CD4-positive, alpha-beta T cell treated with Interferon alpha-2 for 1 hour (primary cell): ENCODE results near the gene HSD17B2.
"Not testable (repeated sequence)": the region's sequence is repeated elsewhere in the genome, so short reads cannot be mapped to it uniquely, and the experiment has no call there.

Experiments used
- DNase-seq, 2 donors: peaks; one replicate each; pipeline ENCODE4 v3.0.0-alpha.2; 2020 to 2022

Gene HSD17B2

DNA sequence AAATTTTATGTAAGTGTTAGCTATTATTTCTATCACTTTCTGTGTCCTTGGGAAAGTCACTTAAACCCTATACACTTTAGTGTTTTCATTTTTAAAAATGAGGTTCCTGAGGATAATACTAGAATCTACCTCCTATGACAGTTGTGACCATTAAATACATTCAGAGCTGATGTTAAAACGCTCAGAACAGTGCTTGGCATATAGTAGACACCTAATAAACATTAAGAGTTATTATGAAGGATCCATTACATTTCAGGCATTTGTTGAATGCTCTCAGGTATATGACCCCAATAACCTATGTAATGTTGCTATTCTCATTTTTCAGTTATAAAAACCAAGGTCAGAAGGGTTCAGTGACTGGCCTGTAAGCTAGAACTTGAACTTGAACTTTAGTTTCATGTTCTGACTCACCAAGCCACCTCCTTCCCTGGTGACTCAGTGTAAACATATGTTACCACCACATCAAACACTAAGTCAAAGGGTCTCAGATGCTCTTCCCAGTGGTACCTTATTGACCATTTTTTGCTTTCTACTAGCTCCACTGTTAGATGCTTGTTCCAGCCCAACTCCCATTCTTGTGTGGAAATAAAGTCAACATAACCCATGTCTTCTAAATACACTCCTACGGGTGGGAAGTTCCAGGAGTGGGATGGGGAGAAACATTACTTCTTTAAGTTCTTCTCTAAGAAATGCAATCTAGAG lies 47.6 kb downstream of the HSD17B2 start:
- no peak for DNase-seq

GRCh38 chr16:82083710-82084353 lies 48.8 kb downstream of the HSD17B2 start:
- no peak for DNase-seq

DNA sequence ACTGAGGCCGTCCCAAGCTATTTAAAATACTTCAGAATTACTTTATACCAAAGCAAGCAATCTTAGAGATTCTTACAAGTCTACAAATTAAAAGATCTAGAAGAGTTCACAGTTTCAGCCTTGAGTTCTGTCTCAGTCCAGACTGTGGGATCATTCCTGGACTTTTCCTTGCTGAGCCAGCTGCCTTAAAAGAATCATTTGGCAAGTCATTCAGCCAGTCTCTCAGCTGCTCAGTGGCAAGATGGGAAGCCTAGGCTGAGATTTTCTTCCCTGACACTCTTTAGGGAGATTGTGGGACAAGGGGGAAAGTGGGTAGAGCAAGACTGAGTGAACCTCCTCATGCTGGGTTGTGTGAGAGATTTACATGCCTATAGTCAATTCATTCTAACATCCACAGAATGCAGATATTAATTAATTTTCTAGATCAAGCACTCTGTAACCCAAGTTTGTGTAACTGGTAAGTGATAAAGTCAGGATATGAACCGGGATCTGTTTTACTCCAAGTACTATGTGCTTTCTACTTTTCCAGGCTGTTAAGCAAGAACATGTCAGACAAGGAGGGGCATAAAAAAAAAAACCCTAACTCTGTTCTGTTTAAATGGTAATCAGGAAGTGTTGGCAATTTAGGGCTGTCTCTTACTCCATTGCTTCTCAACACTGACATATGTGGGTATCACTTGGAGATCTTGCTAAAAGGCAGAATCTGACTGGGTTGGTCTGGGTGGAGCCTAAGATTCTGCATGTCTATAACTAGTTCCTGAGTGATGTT lies 50.1 kb downstream of the HSD17B2 start:
- DNase-seq = no peak

DNA sequence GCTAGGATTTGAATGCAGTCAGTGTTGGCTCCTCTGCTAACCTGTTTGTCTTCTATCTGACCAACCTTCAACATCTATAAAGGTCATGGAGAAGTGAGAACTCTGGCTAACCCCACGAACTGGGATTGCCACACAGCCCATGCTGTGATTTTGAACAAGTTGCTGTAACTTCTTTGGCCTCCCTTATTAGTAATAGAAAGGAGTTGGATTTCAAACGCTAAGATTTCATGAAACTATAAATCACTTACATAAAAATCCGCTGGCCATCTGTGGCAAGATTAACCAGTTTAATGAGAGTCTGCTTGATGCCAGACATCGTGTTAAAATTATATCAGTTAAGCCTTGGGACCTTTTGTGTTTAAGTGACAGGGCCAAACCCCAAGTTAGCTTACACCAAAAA lies 53.4 kb downstream of the HSD17B2 start:
- DNase-seq = no peak

GRCh38 chr16:82091241-82091640 lies 56.2 kb downstream of the HSD17B2 start:
- no peak for DNase-seq

GRCh38 chr16:82092711-82093110 lies 57.7 kb downstream of the HSD17B2 start:
- no peak for DNase-seq

DNA sequence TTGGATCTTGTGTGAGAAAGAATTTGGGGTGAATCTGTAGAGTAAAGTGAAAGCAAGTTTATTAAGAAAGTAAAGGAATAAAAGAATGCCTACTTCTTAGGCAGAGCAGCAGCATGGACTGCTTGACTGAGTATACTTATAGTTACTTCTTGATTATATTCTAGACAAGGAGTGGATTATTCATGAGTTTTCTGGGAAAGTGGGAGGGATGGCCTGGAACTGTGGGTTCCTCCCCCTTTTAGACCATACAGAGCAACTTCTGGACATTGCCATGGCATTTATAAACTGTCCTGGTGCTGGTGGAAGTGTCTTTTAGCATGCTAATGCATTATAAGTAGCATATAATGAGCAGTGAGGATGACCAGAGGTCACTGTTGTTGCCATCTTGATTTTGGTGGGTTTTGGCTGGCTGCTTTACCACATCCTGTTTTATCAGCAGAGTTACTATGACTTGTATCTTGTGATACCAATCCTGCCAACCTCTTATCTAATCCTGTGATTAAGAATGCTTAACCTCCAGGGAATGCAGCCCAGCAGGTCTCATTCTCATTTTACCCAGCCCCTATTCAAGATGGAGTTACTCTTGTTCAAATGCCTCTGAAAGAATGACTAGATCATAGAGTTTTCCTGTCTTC lies 58.7 kb downstream of the HSD17B2 start:
- DNase-seq = no peak

GRCh38 chr16:82094942-82095540 lies 60.0 kb downstream of the HSD17B2 start:
- DNase-seq = no peak

- DNase-seq = no peak
Measured at GRCh38 chr16:82096641-82097040, 61.6 kb downstream of the HSD17B2 start.

DNA sequence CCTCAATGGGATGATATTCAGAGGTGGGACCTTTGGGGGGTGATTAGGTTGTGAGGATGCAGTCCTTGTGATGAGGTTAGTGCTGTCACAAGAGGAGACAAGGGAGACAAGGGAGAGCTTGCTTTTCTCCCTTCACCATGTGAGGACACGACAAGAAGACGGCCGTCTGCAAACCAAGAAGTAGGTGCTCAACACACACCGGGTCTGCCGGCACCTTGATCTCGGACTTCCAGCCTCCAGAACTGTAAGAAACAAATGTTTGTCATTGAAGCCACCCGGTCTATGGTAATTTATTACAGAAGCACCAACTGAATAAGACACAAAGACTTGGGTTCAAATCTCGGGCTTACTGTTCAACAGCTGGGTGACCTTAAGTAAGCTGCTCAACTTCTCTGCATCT lies 70.1 kb downstream of the HSD17B2 start:
- DNase-seq = no peak

DNA sequence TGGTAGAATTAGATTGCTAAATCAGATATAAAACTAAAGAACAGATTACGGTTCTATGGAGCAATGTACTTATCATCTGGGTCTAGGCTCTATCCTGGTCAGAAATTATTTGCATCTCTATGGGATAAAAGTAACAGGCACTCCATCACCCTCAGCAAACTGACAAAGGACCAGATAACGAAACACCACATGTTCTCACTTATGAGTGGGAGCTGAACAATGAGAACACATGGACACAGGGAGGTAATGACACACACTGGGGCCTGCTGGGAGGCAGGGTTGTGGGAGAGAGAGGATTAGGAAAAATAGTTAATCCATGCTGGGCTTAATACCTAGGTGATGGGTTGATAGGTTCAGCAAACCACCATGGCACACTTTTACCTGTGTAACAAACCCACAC lies 73.0 kb downstream of the HSD17B2 start:
- no peak for DNase-seq

- no peak for DNase-seq
Measured at GRCh38 chr16:82108774-82109173, 73.7 kb downstream of the HSD17B2 start.

DNA sequence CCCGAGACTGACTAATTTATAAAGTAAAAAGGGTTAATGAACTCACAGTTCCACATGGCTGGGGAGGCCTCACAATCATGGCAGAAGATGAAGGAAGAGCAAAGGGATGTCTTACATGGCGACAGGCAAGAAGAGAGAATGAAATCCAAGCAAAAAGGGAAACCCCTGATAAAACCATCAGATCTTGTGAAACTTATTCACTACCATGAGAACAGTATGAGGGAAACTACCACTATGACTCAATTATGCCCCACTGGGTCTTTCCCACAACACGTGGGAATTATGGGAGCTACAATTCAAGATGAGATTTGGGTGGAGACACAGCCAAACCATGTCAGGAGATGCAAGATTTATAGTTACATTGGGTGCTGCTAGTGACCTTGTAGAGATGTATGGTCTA lies 74.2 kb downstream of the HSD17B2 start:
- not testable (repeated sequence) for DNase-seq

DNA sequence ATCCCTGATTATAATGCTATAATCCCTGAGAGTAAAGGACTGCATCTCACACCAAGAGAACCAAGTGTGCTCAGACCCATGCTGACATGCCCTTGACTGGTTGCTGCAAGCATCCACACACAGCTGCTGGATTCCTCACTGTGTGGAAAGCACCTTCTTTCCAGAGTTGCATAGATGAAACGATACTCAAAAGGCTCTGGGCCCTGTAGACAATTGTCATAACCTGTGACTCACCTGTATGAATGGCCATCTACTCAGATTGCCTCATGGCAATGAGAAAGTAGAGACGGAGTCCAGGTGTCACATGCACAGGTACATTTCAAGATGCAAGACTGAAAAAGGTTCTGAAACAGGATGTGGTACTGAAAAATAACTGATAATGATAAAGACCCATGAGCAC lies 76.9 kb downstream of the HSD17B2 start:
- no peak for DNase-seq

GRCh38 chr16:82113741-82114140 lies 78.7 kb downstream of the HSD17B2 start:
- DNase-seq = no peak

- DNase-seq = no peak
Measured at GRCh38 chr16:82116535-82116934, 81.5 kb downstream of the HSD17B2 start.

GRCh38 chr16:82118749-82119148 lies 83.7 kb downstream of the HSD17B2 start:
- no peak for DNase-seq

DNA sequence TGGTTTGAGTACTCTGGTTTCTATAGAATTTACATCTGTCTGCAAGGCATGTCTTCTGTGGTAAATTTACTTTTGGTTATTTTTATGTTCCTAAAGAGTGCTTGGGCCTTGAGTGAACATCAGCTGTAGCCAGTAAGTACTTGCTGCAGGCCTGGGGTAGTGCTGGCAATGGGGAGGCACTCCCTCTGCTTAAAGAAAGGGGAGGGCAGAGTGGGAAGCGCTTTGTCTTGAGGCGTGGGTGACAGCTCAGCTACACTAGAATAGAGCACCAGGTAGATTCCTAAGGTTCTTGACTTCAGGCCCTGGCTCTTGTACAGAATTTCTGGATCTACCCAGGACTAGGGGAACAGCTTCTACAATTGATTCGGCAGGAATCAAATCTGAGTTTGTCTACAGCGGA lies 84.4 kb downstream of the HSD17B2 start:
- DNase-seq = no peak

GRCh38 chr16:82124651-82125050 lies 89.6 kb downstream of the HSD17B2 start:
- DNase-seq = no peak

DNA sequence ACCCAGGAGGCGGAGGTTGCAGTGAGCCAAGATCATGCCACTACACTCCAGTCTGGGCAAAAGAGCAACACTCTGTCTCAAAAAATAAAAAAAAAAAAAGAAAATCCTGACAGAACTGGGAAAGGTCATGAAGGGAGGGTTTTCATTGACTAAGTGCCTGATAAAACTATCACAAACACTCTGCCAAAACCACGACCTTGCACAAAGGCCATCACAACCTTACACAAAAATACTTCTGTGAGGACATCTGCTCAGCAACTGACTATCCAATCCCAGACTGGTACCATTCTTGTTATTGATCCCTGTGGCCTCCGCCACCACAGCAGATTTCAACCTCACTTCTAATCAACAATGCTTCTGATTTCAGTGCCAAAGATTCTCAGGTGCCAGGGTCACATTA lies 94.8 kb downstream of the HSD17B2 start:
- no peak for DNase-seq

DNA sequence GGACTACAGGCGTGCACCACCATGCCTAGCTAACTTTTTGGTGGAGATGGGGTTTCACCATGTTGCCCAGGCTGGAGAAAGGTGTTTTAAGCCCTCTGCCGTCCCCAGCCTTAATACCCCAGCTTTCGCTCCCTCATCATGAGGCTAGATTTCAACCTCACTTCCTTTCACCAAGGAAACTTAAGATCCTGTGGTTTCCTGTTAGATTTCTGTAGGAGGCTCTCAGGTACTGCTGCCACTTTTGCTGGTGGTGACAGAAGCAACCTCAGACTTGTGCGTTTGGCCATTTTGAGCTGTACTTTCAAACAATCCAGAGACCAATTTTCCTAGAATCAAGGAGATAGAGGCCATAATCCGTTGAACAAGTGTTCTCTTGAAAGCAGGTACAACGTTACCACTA lies 98.7 kb downstream of the HSD17B2 start:
- DNase-seq = peak in 1 of 2 donors; percentile 13

GRCh38 chr16:82134846-82135245 lies 99.8 kb downstream of the HSD17B2 start:
- DNase-seq = no peak

GRCh38 chr16:82135844-82136243 lies 100.8 kb downstream of the HSD17B2 start:
- no peak for DNase-seq
